ENCODE measurements around the gene ALDH8A1.

Gene ALDH8A1

DNA sequence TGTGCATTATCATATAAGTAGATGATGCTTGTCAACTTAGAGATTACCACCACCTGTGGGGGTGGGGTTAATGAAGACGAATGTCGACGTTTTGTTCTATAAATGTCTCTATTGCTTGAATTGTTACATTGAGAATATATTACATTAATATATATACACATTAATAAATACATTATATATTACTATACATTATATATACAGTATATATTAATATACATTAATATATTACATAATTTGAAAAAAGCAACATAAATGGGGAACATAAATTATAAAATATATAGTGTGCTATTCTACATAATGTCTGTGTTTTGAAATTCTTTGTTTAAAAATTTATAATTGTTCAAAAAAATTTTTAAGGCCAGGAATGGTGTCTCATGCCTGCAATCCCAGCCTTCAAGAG is 81.1 kb downstream of the ALDH8A1 start:
- DNase-seq = no peak
